Measurements from ENCODE around the gene RPL32. TPM values are rescaled to one million over a fixed set of nuclear protein-coding genes. Genes with fewer than 3 reads are reported as not detected.
"Not testable (repeated sequence)": the region's sequence is repeated elsewhere in the genome, so short reads cannot be mapped to it uniquely, and the experiment has no call there.

RPL32 gene
- total and polyA plus RNA-seq, 2 donors: 2,355 to 2,449 TPM

DNA sequence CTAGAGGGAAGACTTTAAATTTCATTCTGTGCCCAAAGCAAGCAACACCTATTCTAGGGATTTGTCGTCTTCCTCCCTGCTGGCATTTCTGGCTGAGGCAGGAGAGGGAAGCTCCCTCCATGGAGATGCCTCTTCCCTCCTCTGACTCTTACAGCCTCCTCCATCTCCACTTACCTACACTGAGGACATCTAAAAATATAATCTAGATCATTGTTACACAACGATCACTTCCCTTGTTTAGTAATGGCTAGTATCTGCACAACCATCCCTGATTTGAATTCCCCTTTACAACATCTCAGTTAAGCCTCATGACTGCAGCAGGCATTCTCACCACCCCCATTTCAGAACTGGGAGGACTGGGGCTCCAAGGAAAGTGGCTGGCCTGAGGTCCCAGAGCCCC lies 12.5 kb upstream of the RPL32 start:
- DNase-seq (ENCODE audit: extremely low spot score); H3K27ac ChIP-seq (ENCODE audit: low read depth); H3K36me3 ChIP-seq (ENCODE audit: insufficient read depth); H3K4me3 ChIP-seq (ENCODE audit: low read depth, low read length); H3K4me1 ChIP-seq (ENCODE audit: insufficient read depth): not testable (repeated sequence)
- 65% methylated on average over 2 of the region's 2 CpGs for WGBS

GRCh38 chr3:12852201-12852600 lies 10.8 kb upstream of the RPL32 start:
- Histone ChIP-seq H3K27ac (ENCODE audit: low read depth) (no peak overlapping the region), H3K36me3 (ENCODE audit: insufficient read depth) (no peaks in the 10 kb centered on the region), H3K4me1 (ENCODE audit: insufficient read depth) (no peaks in the 10 kb centered on the region), H3K4me3 (ENCODE audit: low read depth, low read length) (no peak overlapping the region)
- DNase-seq (ENCODE audit: extremely low spot score): no peak
- WGBS: 79% methylated on average over 3 of the region's 3 CpGs

DNA sequence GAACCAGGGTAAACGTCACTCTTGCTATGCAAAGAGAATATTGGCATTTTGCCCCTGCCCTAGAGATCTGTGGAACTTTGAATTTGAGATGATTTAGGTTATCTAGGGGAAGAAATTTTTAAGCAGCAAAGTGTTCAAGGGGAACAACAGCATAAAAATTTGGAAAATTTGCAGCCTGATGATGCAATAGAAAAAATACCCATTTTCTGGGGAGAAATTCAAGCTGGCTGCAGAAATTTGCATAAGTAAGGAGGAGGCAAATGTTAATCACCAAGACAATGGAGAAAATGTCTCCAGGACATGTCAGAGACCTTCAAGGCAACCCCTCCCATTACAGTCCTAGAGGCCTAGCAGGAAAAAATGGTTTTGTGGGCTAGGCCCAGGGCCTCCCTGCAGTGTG lies 4.4 kb upstream of the RPL32 start:
- DNase-seq (ENCODE audit: extremely low spot score): no peak
- no peak overlapping the region for H3K27ac ChIP-seq (ENCODE audit: low read depth)
- H3K4me1 ChIP-seq (ENCODE audit: insufficient read depth): no peaks in the 10 kb centered on the region
- 52% methylated on average over 1 of the region's 1 CpG for WGBS
- H3K4me3 ChIP-seq (ENCODE audit: low read depth, low read length): no peak overlapping the region
- no peaks in the 10 kb centered on the region for H3K36me3 ChIP-seq (ENCODE audit: insufficient read depth)

GRCh38 chr3:12842469-12842868 lies 1.1 kb upstream of the RPL32 start:
- H3K36me3 ChIP-seq (ENCODE audit: insufficient read depth): peaks cover 2% of the 10 kb centered on the region
- no peaks in the 10 kb centered on the region for H3K4me1 ChIP-seq (ENCODE audit: insufficient read depth)
- H3K27ac ChIP-seq (ENCODE audit: low read depth): no peak overlapping the region
- no peak for DNase-seq (ENCODE audit: extremely low spot score)
- 95% methylated on average over 4 of the region's 4 CpGs for WGBS
- no peak overlapping the region for H3K4me3 ChIP-seq (ENCODE audit: low read depth, low read length)

- no peak for DNase-seq (ENCODE audit: extremely low spot score)
- H3K36me3 ChIP-seq (ENCODE audit: insufficient read depth): peaks cover 2% of the 10 kb centered on the region
- H3K27ac ChIP-seq (ENCODE audit: low read depth): peak overlapping the region; percentile 4
- no peaks in the 10 kb centered on the region for H3K4me1 ChIP-seq (ENCODE audit: insufficient read depth)
- WGBS: 53% methylated on average over 7 of the region's 7 CpGs
- H3K4me3 ChIP-seq (ENCODE audit: low read depth, low read length): no peak overlapping the region
Observed at GRCh38 chr3:12841970-12842328, 584 bp upstream of the RPL32 start.

DNA sequence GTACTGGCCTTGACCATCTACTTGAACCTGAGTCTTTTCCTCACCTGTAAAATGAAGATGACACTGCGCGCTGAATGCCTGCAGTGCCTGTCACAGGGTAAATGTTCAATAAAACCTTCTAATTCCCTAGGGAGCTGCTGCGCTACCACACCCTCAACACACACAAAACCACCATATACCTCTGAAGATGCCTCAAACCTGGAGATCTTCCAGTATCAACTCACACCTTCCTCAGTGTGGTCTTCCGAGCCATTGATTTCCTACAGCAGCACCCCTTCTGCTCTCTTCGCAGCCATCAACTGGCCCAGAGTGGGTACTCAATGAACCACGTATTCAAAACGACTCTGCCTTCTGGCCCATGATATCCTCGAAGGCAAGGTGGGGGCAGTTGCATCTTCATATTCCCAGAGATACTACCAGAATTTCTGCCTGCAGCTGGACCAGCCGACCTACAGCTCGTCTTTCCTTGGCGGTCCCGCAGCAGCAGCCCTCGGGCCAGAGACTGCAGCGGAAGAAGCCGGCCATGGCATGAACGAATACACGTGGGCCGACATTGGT lies 695 bp downstream of the RPL32 start:
- no peaks in the 10 kb centered on the region for H3K4me1 ChIP-seq (ENCODE audit: insufficient read depth)
- peaks cover 2% of the 10 kb centered on the region for H3K36me3 ChIP-seq (ENCODE audit: insufficient read depth)
- DNase-seq (ENCODE audit: extremely low spot score): no peak
- peak overlapping the region; percentile 73 for H3K4me3 ChIP-seq (ENCODE audit: low read depth, low read length)
- 6% methylated on average over 18 of the region's 18 CpGs for WGBS
- H3K27ac ChIP-seq (ENCODE audit: low read depth): peak overlapping the region; percentile 80

DNA sequence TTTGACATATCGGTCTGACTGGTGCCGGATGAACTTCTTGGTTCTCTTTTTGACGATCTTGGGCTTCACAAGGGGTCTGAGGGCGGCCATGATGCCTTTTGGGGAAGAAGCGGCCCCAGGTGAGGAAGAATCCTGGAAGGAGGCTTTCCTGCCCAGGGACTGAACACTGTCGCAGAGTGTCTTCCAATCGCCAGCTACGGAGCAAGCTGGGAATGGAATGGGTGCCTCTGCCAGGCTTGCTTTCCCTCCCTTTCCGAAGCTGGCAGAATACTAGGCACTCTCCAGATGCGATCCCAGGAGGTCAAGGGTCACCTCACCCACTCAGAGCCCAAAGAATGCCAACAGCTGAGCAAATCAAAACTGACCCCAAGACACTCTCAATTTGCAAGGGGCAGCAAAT lies 1.2 kb downstream of the RPL32 start:
- DNase-seq (ENCODE audit: extremely low spot score); H3K27ac ChIP-seq (ENCODE audit: low read depth); H3K4me1 ChIP-seq (ENCODE audit: insufficient read depth); H3K36me3 ChIP-seq (ENCODE audit: insufficient read depth): not testable (repeated sequence)
- H3K4me3 ChIP-seq (ENCODE audit: low read depth, low read length): peak overlapping the region; percentile 73
- WGBS: 61% methylated on average over 10 of the region's 10 CpGs

- WGBS: 77% methylated on average over 11 of the region's 11 CpGs
- DNase-seq (ENCODE audit: extremely low spot score): no peak
- H3K4me1 ChIP-seq (ENCODE audit: insufficient read depth): no peaks in the 10 kb centered on the region
- no peak overlapping the region for H3K27ac ChIP-seq (ENCODE audit: low read depth)
- peaks cover 4% of the 10 kb centered on the region for H3K36me3 ChIP-seq (ENCODE audit: insufficient read depth)
- no peak overlapping the region for H3K4me3 ChIP-seq (ENCODE audit: low read depth, low read length)
Observed at GRCh38 chr3:12839156-12839946, 2.0 kb downstream of the RPL32 start.

- 70% methylated on average over 13 of the region's 13 CpGs for WGBS
- H3K4me3 ChIP-seq (ENCODE audit: low read depth, low read length): no peak overlapping the region
- no peak overlapping the region for H3K27ac ChIP-seq (ENCODE audit: low read depth)
- no peak for DNase-seq (ENCODE audit: extremely low spot score)
- H3K4me1 ChIP-seq (ENCODE audit: insufficient read depth): no peaks in the 10 kb centered on the region
- peaks cover 4% of the 10 kb centered on the region for H3K36me3 ChIP-seq (ENCODE audit: insufficient read depth)
Observed at GRCh38 chr3:12838179-12838965, 3.0 kb downstream of the RPL32 start.

- H3K4me1 ChIP-seq (ENCODE audit: insufficient read depth): no peaks in the 10 kb centered on the region
- 69% methylated on average over 6 of the region's 6 CpGs for WGBS
- peaks cover 4% of the 10 kb centered on the region for H3K36me3 ChIP-seq (ENCODE audit: insufficient read depth)
- H3K4me3 ChIP-seq (ENCODE audit: low read depth, low read length): no peak overlapping the region
- H3K27ac ChIP-seq (ENCODE audit: low read depth): no peak overlapping the region
- DNase-seq (ENCODE audit: extremely low spot score): no peak
Observed at GRCh38 chr3:12837295-12837986, 3.9 kb downstream of the RPL32 start.

DNA sequence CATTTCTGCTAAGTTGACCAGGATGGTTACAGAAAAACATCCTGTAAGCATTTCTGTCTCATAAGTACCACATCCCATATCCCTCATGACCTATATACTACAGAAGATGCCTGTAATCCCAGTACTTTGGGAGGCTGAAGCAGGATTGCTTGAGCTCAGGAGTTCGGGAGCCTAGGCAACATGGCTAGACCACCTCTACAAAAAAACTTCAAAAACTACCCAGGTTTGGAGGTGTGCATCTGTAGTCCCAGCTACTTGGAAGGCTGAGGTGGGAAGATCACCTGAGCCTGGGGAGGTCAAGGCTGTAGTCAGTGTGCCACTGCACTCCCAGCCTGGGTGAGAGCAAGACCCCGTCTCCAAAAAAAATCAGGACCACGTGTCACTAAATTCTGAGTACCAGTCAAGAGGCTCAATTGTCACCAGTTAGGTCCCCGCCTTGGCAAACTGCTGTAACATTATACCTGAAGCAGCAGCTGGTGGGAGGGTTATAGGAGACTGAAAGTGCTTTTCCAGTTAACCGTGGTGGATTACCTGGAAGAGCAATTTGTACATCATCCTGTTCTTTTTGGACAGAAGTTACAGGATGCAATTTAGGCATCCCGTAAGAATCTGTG lies 6.2 kb downstream of the RPL32 start:
- H3K36me3 ChIP-seq (ENCODE audit: insufficient read depth): peaks cover 4% of the 10 kb centered on the region
- no peak overlapping the region for H3K27ac ChIP-seq (ENCODE audit: low read depth)
- no peaks in the 10 kb centered on the region for H3K4me1 ChIP-seq (ENCODE audit: insufficient read depth)
- H3K4me3 ChIP-seq (ENCODE audit: low read depth, low read length): no peak overlapping the region
- no peak for DNase-seq (ENCODE audit: extremely low spot score)
- 82% methylated on average over 6 of the region's 6 CpGs for WGBS

- Histone ChIP-seq H3K4me1 (ENCODE audit: insufficient read depth) (no peaks in the 10 kb centered on the region), H3K27ac (ENCODE audit: low read depth) (no peak overlapping the region), H3K4me3 (ENCODE audit: low read depth, low read length) (no peak overlapping the region), H3K36me3 (ENCODE audit: insufficient read depth) (peaks cover 2% of the 10 kb centered on the region)
- 81% methylated on average over 13 of the region's 13 CpGs for WGBS
- no peak for DNase-seq (ENCODE audit: extremely low spot score)
Observed at GRCh38 chr3:12833222-12834161, 7.9 kb downstream of the RPL32 start.
